Measurements from ENCODE around the gene ZNF592. TPM values are rescaled to one million over a fixed set of nuclear protein-coding genes. Genes with fewer than 3 reads are reported as not detected.

ZNF592 gene
- polyA plus RNA-seq, 2 of the 4 experiments (the other 2 are of a cell fraction) = 12.4 to 13.9 TPM

DNA sequence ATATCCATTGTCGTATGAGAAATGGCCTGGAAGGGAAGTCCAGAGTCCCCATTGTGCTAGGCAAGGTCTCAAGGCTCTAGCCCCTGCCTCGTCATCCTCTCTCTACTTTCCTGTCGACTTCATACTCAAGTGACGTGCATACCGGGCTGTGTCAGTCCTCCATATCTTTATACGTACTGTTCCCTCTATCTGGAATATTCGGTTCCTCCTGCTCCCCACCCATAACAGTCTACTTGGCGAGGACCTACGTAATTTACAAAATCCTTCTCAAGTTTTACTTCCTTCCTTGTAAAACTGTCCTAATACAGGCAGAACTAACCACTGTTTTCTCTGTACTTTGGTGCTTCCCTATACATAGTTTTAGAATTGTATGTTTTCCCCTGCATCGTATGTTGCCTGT, 66.5 kb downstream of the ZNF592 start:
- no peak overlapping the region for H3K4me3 ChIP-seq
- FAIRE-seq (no peak), ATAC-seq (no peak), DNase-seq (ENCODE audit: low read depth in 1 of 2, low spot score in 1 of 2) (no peak)
- H3K27ac ChIP-seq = no peak overlapping the region
- ChIA-PET POLR2A (interaction anchor here (0.6 kb wide), 1 partner anchor 79 kb away, joined by 4 read pairs; no protein-coding TSS in a partner anchor), CTCF (interaction anchor here (5.5 kb wide), 1 partner anchor 15 kb away, joined by 34 read pairs; no protein-coding TSS in a partner anchor)
- 94% methylated on average over 10 of the region's 10 CpGs for WGBS (ENCODE audit: missing lambda C conversion rate)
- TF ChIP-seq FOSL2 (IDR thresholded peaks at IDR 0.05) (no peak), FOSL2 (CRISPR knock-in tag; IDR thresholded peaks at IDR 0.05) (no peak), ZFP36 (IDR thresholded peaks at IDR 0.05; ENCODE audit: borderline replicate concordance, partially characterized antibody) (no peak), PHF8 (IDR thresholded peaks at IDR 0.05; ENCODE audit: borderline replicate concordance, low read depth) (no peak), MYC (IDR thresholded peaks at IDR 0.05; ENCODE audit: borderline replicate concordance, low read length) (no peak), MAFK (IDR thresholded peaks at IDR 0.05; ENCODE audit: partially characterized antibody) (no peak), RCOR1 (IDR thresholded peaks at IDR 0.05; ENCODE audit: low read depth, low read length) (no peak), KDM1A (IDR thresholded peaks at IDR 0.05; ENCODE audit: low read depth) (no peak), SMC3 (IDR thresholded peaks at IDR 0.05) (no peak), E2F6 (IDR thresholded peaks at IDR 0.05; ENCODE audit: borderline replicate concordance, low read depth) (no peak), RFX5 (IDR thresholded peaks at IDR 0.05) (no peak), ZNF302 (CRISPR knock-in tag; IDR thresholded peaks at IDR 0.05) (no peak), RNF2 (IDR thresholded peaks at IDR 0.05; ENCODE audit: borderline replicate concordance, low read depth) (no peak), SREBF2 (IDR thresholded peaks at IDR 0.05) (no peak)
- TF ChIP-seq, protein P1, sequence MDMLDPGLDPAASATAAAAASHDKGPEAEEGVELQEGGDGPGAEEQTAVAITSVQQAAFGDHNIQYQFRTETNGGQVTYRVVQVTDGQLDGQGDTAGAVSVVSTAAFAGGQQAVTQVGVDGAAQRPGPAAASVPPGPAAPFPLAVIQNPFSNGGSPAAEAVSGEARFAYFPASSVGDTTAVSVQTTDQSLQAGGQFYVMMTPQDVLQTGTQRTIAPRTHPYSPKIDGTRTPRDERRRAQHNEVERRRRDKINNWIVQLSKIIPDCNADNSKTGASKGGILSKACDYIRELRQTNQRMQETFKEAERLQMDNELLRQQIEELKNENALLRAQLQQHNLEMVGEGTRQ (IDR thresholded peaks at IDR 0.05) = no peak
- TF ChIP-seq, protein P2, sequence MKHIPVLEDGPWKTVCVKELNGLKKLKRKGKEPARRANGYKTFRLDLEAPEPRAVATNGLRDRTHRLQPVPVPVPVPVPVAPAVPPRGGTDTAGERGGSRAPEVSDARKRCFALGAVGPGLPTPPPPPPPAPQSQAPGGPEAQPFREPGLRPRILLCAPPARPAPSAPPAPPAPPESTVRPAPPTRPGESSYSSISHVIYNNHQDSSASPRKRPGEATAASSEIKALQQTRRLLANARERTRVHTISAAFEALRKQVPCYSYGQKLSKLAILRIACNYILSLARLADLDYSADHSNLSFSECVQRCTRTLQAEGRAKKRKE (CRISPR knock-in tag; IDR thresholded peaks at IDR 0.05; ENCODE audit: low read depth) = no peak
- peaks cover 19% of the 10 kb centered on the region for H3K4me1 ChIP-seq
- H3K9me3 ChIP-seq = no peaks in the 10 kb centered on the region
- no peak overlapping the region for H3K4me2 ChIP-seq

GRCh38 chr15:84816694-84817465, 68.5 kb downstream of the ZNF592 start, which contains the start of gene ALPK3:
Gene ALPK3 (plus strand): TSS chr15:84817356. CDS start chr15:84817453, 97 bp downstream.
- Histone ChIP-seq H3K4me3 (no peak within 1 kb of the TSS), H3K27ac (peak within 1 kb of the TSS in 1 of 2 experiments; percentile 46; a peak in 3 of 6 replicates), H3K4me2 (peak within 1 kb of the TSS; percentile 16; the same call in 1 of the 3 replicates), H3K9me3 (no peaks in the 10 kb centered on the region), H3K4me1 (peaks cover 19% of the 10 kb centered on the region)
- POLR2A ChIA-PET = no interaction called here
- FAIRE-seq (no peak), DNase-seq (ENCODE audit: low read depth in 1 of 2, low spot score in 1 of 2) (no peak), ATAC-seq (no peak)
- 95% methylated on average over 47 of the region's 63 CpGs for WGBS (ENCODE audit: missing lambda C conversion rate)
- CTCF ChIA-PET = interaction anchor here (5.5 kb wide), 1 partner anchor 13 kb away, joined by 34 read pairs; no protein-coding TSS in a partner anchor
- TF ChIP-seq TFCP2L1 (CRISPR knock-in tag; IDR thresholded peaks at IDR 0.05) = no peak
- no peak for TF ChIP-seq JUNB (IDR thresholded peaks at IDR 0.05)
- TF ChIP-seq MYC (IDR thresholded peaks at IDR 0.05; ENCODE audit: borderline replicate concordance, low read length) = no peak
- no peak for TF ChIP-seq FOSB (CRISPR knock-in tag; IDR thresholded peaks at IDR 0.05)
- TF ChIP-seq, protein P3, sequence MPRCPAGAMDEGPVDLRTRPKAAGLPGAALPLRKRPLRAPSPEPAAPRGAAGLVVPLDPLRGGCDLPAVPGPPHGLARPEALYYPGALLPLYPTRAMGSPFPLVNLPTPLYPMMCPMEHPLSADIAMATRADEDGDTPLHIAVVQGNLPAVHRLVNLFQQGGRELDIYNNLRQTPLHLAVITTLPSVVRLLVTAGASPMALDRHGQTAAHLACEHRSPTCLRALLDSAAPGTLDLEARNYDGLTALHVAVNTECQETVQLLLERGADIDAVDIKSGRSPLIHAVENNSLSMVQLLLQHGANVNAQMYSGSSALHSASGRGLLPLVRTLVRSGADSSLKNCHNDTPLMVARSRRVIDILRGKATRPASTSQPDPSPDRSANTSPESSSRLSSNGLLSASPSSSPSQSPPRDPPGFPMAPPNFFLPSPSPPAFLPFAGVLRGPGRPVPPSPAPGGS (IDR thresholded peaks at IDR 0.05) = no peak
- no peak for TF ChIP-seq PHF8 (IDR thresholded peaks at IDR 0.05; ENCODE audit: borderline replicate concordance, low read depth)
- no peak for TF ChIP-seq HDAC2 (IDR thresholded peaks at IDR 0.05)
- TF ChIP-seq CBX2 (IDR thresholded peaks at IDR 0.05; ENCODE audit: borderline replicate concordance, low read depth) = no peak
- TF ChIP-seq FOXS1 (CRISPR knock-in tag; IDR thresholded peaks at IDR 0.05) = no peak
- TF ChIP-seq EP300 (IDR thresholded peaks at IDR 0.05) = no peak
- no peak for TF ChIP-seq CEBPB (IDR thresholded peaks at IDR 0.05)
- TF ChIP-seq, protein P2 (CRISPR knock-in tag; IDR thresholded peaks at IDR 0.05; ENCODE audit: low read depth) = no peak
- TF ChIP-seq FOSL2 (IDR thresholded peaks at IDR 0.05) = no peak
- no peak for TF ChIP-seq FOSL2 (CRISPR knock-in tag; IDR thresholded peaks at IDR 0.05)
- TF ChIP-seq, protein P4, sequence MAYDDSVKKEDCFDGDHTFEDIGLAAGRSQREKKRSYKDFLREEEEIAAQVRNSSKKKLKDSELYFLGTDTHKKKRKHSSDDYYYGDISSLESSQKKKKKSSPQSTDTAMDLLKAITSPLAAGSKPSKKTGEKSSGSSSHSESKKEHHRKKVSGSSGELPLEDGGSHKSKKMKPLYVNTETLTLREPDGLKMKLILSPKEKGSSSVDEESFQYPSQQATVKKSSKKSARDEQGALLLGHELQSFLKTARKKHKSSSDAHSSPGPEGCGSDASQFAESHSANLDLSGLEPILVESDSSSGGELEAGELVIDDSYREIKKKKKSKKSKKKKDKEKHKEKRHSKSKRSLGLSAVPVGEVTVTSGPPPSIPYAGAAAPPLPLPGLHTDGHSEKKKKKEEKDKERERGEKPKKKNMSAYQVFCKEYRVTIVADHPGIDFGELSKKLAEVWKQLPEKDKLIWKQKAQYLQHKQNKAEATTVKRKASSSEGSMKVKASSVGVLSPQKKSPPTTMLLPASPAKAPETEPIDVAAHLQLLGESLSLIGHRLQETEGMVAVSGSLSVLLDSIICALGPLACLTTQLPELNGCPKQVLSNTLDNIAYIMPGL (CRISPR knock-in tag; IDR thresholded peaks at IDR 0.05; ENCODE audit: borderline replicate concordance) = no peak
- TF ChIP-seq TP53 (CRISPR knock-in tag; IDR thresholded peaks at IDR 0.05) = no peak
- TF ChIP-seq RAD21 (conservative IDR thresholded peaks at IDR 0.05 in 1 of 2, IDR thresholded peaks at IDR 0.05 in 1 of 2) = no peak
- TF ChIP-seq ZNF302 (CRISPR knock-in tag; IDR thresholded peaks at IDR 0.05) = no peak
- TF ChIP-seq SREBF2 (IDR thresholded peaks at IDR 0.05) = no peak
- TF ChIP-seq ZFP36 (IDR thresholded peaks at IDR 0.05; ENCODE audit: borderline replicate concordance, partially characterized antibody) = no peak
- no peak for TF ChIP-seq NR3C1 (IDR thresholded peaks at IDR 0.05)
